HG03103 (cell line): ENCODE data around the gene ADGRD1.

Source experiments
- ATAC-seq: cut with Tn5 transposase; IDR thresholded peaks from one replicate; pipeline ENCODE4 v1.9.1; 2021; ENCODE audit warnings: low read depth; ENCODE audit not compliant: unreplicated experiment

Gene ADGRD1

DNA sequence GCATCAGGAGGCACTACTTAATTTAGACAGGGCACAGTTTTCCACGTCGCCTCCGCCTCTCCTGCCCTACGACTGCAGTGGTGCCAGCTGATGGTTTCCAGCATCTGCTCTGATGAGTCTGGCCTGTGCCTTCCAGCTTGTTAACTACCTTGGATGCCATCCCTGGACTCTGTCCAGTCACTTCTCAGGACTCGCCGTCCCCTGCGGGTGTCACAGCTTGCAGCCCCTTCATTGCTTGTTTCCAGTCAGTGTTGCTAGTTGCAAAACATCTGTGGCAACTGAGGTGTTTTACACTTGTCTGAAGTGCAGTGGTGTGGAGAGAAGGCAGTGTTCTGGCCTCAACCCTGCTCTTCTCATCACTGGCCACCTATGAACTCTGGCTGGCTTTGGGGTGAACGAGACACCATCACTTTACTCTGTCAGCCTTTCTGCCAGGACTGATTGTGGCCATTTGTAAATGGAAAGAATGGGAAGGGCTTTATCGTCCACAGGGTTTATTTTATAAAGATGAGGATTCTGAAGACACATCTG is 8.3 kb downstream of the ADGRD1 start:
- no peak for ATAC-seq

GRCh38 chr12:130965214-130965613 is 11.5 kb downstream of the ADGRD1 start:
- ATAC-seq: no peak

DNA sequence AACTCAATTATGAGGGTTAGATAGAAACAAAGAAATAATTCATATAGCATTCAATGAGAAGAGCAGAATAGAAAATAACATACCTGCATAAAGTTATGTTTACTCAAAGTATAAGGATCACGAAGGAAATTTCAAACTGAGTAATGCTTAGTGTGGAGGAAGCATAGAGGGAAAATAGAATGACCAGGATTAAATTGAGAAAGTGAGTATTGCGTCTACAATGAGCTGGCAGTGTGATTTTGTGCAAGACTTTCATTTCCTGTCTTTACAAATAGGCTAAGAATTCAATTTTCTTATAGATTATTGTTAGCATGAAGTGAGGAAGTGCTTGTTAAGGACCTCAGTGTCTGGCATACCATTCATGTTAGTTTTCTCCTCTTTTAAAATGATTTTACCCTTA is 12.0 kb downstream of the ADGRD1 start:
- ATAC-seq: no peak

GRCh38 chr12:130966443-130967030 is 12.8 kb downstream of the ADGRD1 start:
- ATAC-seq: no peak

GRCh38 chr12:130967636-130968035 is 13.9 kb downstream of the ADGRD1 start:
- no peak for ATAC-seq

GRCh38 chr12:130968611-130969010 is 14.9 kb downstream of the ADGRD1 start:
- ATAC-seq: no peak

- no peak for ATAC-seq
These were observed 15.5 kb downstream of the ADGRD1 start for GRCh38 chr12:130969223-130969622.

GRCh38 chr12:130970165-130970907 is 16.6 kb downstream of the ADGRD1 start:
- ATAC-seq: no peak

DNA sequence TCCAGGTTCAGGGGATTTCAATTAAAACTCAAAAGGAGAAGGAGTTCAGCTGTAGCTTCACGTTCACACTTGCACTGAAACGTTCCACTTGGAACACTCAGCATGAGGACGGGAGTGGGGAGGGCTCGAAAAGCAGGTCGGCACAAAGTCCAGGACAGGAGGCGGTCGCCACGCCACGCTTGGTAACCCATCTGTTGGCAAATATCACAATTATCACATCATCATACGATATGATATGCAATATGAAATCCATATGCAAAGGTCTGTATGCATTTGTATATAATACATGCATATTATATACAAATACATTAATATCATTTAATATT is 17.2 kb downstream of the ADGRD1 start:
- ATAC-seq: no peak

DNA sequence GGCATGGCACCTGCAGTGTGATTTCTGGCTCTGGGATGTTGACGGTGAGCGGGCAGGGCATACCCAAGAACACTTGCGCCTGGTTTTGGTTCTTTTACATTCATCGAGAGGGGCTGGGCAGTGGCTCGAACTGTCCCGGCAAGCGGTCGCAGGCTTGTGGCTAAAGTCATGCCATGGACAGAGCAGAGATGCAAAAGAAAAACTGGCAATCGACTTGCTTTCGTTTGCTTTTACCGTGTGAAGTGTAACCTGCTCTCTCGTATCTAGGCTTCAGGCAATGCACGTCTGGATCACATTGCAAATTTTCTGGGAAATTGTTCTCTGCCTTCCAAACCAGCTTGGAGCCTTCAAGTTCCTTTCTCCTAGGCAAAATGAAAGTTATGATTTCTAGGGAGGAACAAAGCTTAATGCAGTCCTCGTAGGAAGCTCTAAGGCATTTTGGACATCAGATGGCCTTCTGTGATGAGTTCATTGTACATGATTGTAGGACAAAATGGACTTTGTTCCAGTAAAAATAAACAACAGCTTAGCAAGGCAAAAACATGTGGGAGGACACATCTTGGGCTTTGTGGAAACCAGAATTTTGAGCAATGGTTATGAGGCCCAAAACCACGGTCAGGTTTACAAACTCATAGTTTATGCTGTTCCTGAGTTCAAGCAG is 18.3 kb downstream of the ADGRD1 start:
- ATAC-seq: no peak

DNA sequence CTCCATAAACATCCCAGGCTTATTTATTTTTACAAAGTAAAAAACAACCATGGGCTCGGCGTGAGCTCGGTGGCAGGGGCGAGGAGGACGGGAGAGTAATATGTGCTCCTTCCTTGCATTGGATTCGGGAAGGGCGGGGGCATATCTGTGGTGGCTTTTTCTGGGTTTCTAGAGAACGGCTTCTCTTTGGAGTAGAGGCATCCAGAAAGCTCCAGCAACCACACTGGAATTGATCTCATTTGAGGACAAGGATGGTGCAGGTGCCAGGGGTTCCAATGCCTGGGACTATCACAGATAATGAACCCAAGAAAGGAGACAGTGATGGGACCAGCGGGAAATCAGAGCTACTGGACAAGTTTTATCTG is 18.9 kb downstream of the ADGRD1 start:
- ATAC-seq: no peak

- no peak for ATAC-seq
These were observed 19.4 kb downstream of the ADGRD1 start for GRCh38 chr12:130973109-130973508.

GRCh38 chr12:130973906-130974305 is 20.2 kb downstream of the ADGRD1 start:
- no peak for ATAC-seq

DNA sequence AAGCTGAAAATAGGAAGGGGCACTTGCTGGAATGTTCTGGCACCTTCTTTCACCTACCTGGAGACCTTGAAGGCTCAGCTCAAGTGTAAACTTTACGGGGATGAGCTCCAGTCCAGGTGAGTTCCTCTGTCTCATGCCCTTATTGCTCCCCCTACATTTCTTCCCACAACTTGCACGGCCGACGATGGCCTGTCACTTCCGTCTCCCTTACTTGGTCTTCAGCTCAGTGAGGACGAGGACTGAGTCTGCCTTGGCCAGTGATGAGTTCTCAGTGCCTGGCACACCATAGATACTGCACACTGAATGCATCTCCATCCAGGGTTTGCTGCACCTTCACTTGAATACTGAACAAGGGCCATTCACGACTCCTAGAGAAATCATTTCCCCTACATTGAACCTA is 21.4 kb downstream of the ADGRD1 start:
- ATAC-seq: no peak

DNA sequence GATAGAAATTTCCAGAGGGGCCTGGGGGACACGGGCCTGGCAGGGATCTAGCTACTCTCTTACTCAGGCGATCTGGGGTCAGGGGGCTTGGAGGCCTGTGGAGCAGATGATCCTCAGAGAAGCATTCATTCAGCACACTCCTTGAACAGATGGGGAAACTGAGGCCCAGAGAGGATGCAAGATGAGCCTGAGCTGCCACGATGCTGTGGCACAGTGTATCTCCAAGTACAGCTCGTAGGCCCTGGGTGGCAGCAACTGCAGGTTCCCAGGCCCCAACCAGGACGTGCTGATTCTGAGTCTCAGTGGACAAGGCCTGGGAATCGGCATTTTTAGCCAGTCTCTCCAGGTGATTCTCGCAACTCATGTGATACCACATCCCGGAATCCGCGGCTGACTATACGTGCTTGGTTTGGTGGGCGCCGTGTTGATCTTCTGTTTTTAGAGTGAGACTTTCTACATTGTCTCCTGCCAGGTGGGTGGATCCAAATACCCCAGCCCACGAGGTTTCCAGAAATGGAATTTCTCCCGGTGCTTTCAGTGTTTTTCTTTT is 22.5 kb downstream of the ADGRD1 start:
- no peak for ATAC-seq

DNA sequence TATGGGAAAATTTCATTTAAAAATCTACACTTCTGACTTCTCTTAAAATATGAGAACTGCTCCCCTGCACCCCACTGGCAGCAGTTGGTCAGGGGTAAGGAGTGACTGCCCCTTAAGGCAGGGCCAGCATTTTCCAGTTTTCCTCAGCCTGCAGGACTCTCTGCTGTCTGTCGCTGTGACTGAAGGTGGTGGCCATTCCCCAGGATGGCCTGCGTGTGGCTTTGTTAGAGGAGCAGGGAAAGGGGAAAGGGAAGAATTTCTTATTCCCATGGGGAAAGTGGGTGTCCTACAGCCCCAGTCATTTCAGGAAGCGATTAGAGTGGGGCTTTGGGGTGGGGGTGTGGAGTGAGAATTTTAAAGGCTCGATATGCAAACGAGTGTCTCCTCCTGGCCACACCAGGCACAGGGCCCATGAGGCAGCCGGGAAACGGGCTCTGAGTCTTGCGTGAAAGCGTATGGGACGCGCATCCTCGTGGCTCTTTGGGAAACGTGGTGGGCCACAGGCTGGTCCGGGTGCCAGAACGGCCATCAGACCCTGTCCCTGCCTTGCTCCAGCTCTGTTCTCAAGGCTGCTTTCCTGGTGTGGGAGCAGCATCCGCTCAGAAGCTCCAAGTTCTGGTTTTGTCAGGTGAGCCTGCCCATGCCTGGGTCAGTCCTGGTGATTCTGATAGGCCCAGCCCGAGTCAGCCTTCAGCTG is 23.5 kb downstream of the ADGRD1 start:
- ATAC-seq: no peak

- no peak for ATAC-seq
These were observed 24.0 kb downstream of the ADGRD1 start for GRCh38 chr12:130977743-130978095.

DNA sequence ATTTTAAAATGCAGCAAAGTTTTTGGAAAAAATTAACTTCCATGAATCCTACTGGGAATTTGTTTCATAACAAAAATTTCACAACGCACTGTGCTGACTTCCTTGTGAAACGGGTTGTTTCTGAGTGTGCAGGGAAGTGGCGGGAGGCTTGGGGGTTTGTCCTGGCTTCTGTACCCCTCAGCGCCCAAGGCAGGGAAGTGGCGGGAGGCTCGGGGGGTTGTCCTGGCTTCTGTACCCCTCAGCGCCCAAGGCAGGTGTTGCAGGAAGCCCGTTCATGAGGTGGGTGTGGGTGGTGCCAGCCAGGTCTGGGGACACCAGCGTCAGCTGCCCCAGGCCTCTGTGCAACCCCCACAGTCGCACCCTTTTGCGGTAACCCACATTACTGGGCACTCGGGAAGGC is 25.1 kb downstream of the ADGRD1 start:
- no peak for ATAC-seq

DNA sequence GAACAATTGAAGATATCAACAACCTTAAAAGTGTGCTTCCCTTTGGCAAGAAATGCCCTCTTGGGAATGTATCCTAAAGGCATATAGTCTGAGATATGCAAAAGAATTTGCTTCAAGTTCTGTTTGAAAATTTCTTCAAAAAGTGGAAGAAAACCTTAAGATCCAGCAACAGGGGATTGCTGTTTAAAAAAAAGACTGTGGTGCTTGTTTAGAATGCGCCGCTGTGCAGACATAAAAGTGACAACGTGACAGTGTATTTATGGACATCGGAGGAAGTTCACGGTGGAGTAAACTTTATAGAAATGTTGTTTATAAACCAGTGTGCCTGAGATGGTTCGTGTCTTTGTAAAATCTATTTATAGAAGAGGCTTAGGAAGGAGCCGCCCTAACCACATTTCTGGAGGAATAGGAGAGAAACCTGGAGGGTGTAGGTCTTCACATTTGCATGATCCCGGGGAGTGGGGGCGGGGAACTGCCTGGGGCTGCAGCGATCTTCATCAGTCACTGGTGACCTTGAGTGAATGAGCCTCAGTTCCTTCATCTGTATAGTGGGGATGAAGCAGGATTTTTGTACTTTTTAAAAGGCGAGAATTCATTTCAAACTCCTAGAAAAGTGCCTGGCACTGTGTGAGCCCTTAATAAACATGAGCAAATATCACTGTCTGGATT is 27.5 kb downstream of the ADGRD1 start:
- ATAC-seq: no peak

- no peak for ATAC-seq
These were observed 28.2 kb downstream of the ADGRD1 start for GRCh38 chr12:130981911-130982310.
